Activated B cell treated with CpG ODN at 0.5 μM for 24 hours (primary cell): Measurements from ENCODE around the gene MAT1A. TPM values are rescaled to one million over a fixed set of nuclear protein-coding genes. Genes with fewer than 3 reads are reported as not detected.

Experiments used
- ATAC-seq: fragments of 200-7000 bp; cut with Tn5 transposase; one replicate; pipeline ENCODE4 v1.10.0; 2021; ENCODE audit warnings: low read depth, mild to moderate bottlenecking, moderate library complexity
- CTCF ChIA-PET: fragments of 350-600 bp; sonication (Branson Sonifier 250); formaldehyde crosslinking; loops from one replicate; lab custom pipeline; 2021; ENCODE audit warnings: antibody characterized with exemption; lab: Charles Lee
- POLR2A ChIA-PET: fragments of 350-600 bp; sonication (Branson Sonifier 250); formaldehyde crosslinking; loops from one replicate; lab custom pipeline; 2021; ENCODE audit warnings: antibody characterized with exemption; lab: Charles Lee
- DNase-seq: peaks from one replicate; pipeline ENCODE4 v3.0.0; 2022
- H3K27ac Mint-ChIP-seq: one replicate; pipeline ENCODE4 v1.8.0; 2020; ENCODE audit warnings: mixed read lengths
- H3K27me3 Mint-ChIP-seq: one replicate; pipeline ENCODE4 v1.8.0; 2021; ENCODE audit warnings: mixed read lengths
- H3K36me3 Mint-ChIP-seq: one replicate; pipeline ENCODE4 v1.8.0; 2021; ENCODE audit warnings: low read depth, mixed read lengths
- H3K4me1 Mint-ChIP-seq: one replicate; pipeline ENCODE4 v1.8.0; 2021; ENCODE audit warnings: mixed read lengths
- H3K4me3 Mint-ChIP-seq: one replicate; pipeline ENCODE4 v1.8.0; 2020; ENCODE audit warnings: mild to moderate bottlenecking, mixed read lengths
- H3K9me3 Mint-ChIP-seq: one replicate; pipeline ENCODE4 v1.8.0; 2020; ENCODE audit warnings: mixed read lengths
- intact Hi-C: fragments of 100-400 bp; cut with micrococcal nuclease; formaldehyde crosslinking; loops from one replicate; pipeline ENCODE4 v1.15.1; 2024
- total RNA-seq: library from RNA; stranded (reverse); gene quantifications from 2 replicates; pipeline ENCODE4 v1.2.3, GENCODE V29; 2022
- TF ChIP-seq, protein P1 (sequence below): fragments of 200-600 bp; IDR thresholded peaks from one replicate; pipeline ENCODE4 v1.8.0; 2022; ENCODE audit warnings: antibody characterized with exemption, mild to moderate bottlenecking

Gene MAT1A
- total RNA-seq, 1 donor from 2014 or later: not detected

DNA sequence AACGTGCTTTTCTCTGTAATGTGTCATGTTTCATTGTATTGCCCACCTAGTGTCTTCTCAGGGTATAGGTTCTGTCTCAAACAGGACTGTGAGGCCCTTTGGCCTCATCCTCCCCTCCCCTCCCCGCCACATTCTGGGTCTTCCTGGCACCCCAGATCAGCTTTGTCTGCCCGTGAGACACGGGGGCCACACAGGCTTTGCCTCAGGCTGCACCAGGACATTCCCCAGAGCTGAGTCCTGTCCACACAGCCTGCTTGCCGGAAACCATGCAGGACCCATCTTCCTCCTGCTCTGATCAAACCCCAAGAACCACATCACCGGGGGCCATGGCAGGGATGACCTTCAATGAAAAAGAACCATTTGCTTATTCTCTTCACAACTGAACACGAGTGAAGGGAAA lies 18.6 kb downstream of the MAT1A start:
- CTCF ChIA-PET: no interaction called here
- intact Hi-C loops: no loop called here
- no peak overlapping the region for H3K27ac Mint-ChIP-seq
- POLR2A ChIA-PET: no interaction called here
- H3K4me3 Mint-ChIP-seq: no peak overlapping the region
- H3K36me3 Mint-ChIP-seq: no peaks in the 10 kb centered on the region
- peaks cover 11% of the 10 kb centered on the region for H3K27me3 Mint-ChIP-seq
- peaks cover 1% of the 10 kb centered on the region for H3K9me3 Mint-ChIP-seq
- TF ChIP-seq, protein P1, sequence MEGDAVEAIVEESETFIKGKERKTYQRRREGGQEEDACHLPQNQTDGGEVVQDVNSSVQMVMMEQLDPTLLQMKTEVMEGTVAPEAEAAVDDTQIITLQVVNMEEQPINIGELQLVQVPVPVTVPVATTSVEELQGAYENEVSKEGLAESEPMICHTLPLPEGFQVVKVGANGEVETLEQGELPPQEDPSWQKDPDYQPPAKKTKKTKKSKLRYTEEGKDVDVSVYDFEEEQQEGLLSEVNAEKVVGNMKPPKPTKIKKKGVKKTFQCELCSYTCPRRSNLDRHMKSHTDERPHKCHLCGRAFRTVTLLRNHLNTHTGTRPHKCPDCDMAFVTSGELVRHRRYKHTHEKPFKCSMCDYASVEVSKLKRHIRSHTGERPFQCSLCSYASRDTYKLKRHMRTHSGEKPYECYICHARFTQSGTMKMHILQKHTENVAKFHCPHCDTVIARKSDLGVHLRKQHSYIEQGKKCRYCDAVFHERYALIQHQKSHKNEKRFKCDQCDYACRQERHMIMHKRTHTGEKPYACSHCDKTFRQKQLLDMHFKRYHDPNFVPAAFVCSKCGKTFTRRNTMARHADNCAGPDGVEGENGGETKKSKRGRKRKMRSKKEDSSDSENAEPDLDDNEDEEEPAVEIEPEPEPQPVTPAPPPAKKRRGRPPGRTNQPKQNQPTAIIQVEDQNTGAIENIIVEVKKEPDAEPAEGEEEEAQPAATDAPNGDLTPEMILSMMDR: no peak
- DNase-seq: no peak
- H3K4me1 Mint-ChIP-seq: no peaks in the 10 kb centered on the region
- no peak for ATAC-seq

DNA sequence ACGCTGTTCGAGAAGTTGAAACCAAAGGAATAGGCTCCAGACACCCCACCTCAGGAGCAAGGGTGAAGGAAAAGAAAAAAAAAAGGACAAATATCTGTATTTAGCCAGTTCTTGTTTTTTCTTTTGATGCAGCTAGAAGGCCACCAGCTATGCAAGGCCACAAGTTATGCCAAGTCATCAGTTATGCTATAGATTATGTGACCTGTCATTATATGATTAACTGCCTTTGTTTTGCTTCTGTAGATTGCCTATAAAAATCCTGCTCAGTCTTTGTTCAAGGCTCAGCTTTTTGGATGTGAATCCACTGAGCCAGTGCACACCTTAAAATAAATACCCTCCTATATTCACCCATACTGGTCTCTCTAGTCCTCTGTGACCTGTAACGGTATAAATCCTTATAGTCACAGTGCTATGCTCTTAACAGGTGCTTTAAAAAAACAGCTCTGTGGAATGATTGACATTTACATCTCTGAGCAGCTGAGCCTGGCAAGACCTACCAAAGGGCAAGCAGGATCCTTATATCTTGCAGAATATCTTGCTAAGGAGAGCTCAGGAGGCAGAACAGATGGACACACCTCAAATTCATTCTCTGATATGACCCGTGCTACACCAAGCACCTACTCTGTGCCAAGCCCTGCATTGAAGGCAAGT lies 20.4 kb downstream of the MAT1A start:
- no peak overlapping the region for H3K27ac Mint-ChIP-seq
- ATAC-seq: no peak
- CTCF ChIA-PET: interaction anchor here (1.0 kb wide), 1 partner anchor 8 kb away, joined by 3 read pairs; no protein-coding TSS in a partner anchor

DNA sequence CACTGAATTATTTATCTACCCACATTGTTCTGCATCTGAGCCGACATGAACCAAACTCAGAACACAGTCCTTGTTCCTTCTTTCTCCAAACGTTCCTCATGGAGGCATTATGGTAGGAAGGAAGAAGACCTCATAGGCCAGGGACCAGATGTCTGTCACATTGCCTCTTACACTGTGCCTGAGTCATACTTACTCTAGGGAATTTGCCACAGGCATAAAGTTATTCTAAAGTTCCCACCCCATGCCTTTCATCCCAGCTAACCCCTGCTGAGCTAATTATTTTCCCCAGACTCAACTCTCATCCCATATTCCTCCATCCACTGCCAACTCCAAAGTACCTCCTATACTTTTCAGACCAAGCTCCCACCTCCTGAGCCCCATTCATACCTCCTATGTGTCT lies 21.2 kb downstream of the MAT1A start:
- no peaks in the 10 kb centered on the region for H3K4me1 Mint-ChIP-seq
- H3K36me3 Mint-ChIP-seq: no peaks in the 10 kb centered on the region
- intact Hi-C loops: loop anchor here (10.0 kb wide), 1 partner anchor 237 kb away; no protein-coding TSS in a partner anchor
- DNase-seq: no peak
- H3K9me3 Mint-ChIP-seq: peaks cover 1% of the 10 kb centered on the region
- TF ChIP-seq, protein P1: no peak
- peaks cover 13% of the 10 kb centered on the region for H3K27me3 Mint-ChIP-seq
- ChIA-PET CTCF (no interaction called here), POLR2A (no interaction called here)
- ATAC-seq: no peak
- H3K27ac Mint-ChIP-seq: no peak overlapping the region
- H3K4me3 Mint-ChIP-seq: no peak overlapping the region

More for the DNA sequence above, 20.4 kb downstream of the MAT1A start:
- no peak for DNase-seq
- intact Hi-C loops: loop anchor here (10.0 kb wide), 1 partner anchor 236 kb away; no protein-coding TSS in a partner anchor
- H3K36me3 Mint-ChIP-seq: no peaks in the 10 kb centered on the region
- no peak overlapping the region for H3K4me3 Mint-ChIP-seq
- H3K4me1 Mint-ChIP-seq: no peaks in the 10 kb centered on the region
- TF ChIP-seq, protein P1: no peak
- POLR2A ChIA-PET: no interaction called here
- peaks cover 1% of the 10 kb centered on the region for H3K9me3 Mint-ChIP-seq
- peaks cover 11% of the 10 kb centered on the region for H3K27me3 Mint-ChIP-seq

DNA sequence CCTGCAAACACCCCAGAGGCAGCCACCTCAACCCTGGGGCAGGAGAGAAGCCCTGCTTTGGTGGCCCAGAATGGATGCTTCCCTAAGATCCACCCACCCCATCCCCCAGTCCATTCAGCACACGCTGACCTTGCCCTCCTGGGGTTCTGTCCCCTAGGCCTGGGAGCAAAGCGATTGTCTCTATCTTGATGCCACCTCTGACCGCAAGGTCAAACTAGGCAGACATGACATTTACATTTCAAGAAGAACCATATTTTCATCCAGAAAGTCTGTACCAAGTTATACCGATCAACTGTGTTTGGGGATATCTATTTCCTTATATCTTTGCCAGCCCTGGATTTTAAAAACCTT lies 23.0 kb downstream of the MAT1A start:
- Mint-ChIP-seq H3K4me1 (no peaks in the 10 kb centered on the region), H3K4me3 (no peak overlapping the region), H3K27ac (no peak overlapping the region), H3K27me3 (peaks cover 10% of the 10 kb centered on the region), H3K9me3 (peaks cover 5% of the 10 kb centered on the region), H3K36me3 (no peaks in the 10 kb centered on the region)
- ATAC-seq (no peak), DNase-seq (no peak)
- ChIA-PET POLR2A (no interaction called here), CTCF (no interaction called here)
- intact Hi-C loops: loop anchor here (10.0 kb wide), 1 partner anchor 238 kb away; no protein-coding TSS in a partner anchor
- TF ChIP-seq, protein P1: no peak

DNA sequence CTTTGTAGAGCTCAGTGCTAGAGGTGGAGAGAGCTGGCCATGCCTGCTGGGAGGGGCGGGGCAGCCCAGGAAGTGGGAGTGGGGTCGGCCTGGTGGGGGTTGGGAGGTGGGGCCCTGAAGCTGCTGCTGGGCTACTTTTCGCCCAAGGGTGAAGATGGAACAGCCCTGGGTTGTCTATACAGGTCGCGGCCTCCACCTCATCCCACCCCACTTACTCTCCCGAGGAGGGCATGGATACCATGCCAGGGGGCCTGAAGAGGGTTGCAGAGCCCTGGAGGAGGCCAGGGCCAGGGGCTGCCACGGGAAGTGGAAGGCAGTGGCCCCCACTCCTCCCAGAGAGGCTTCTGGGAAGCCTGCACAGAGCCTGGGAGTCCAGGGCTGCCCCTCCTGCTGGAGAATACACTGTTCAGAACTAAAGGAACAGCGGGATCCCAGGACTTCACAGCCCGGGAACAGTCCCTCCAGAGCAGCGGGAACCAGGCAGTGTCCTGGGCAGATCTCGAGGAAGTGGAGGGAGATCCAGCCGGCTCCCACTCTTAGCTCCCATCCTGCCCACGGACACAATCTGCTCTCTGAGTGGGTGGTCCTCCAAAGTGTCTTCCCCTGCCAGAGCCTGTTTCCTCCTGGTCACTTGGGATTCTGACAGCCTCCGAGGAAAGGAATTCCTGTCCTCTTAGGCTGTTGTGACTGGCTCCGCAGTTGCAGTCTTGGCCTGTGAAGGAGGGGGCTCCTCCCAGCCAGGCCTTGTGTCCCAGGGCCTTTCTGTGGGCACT lies 23.5 kb downstream of the MAT1A start:
- ATAC-seq (no peak), DNase-seq (no peak)
- Mint-ChIP-seq H3K36me3 (no peaks in the 10 kb centered on the region), H3K27ac (no peak overlapping the region), H3K4me3 (no peak overlapping the region), H3K4me1 (no peaks in the 10 kb centered on the region), H3K27me3 (peaks cover 7% of the 10 kb centered on the region), H3K9me3 (peaks cover 5% of the 10 kb centered on the region)
- ChIA-PET POLR2A (no interaction called here), CTCF (no interaction called here)
- TF ChIP-seq, protein P1: no peak
- intact Hi-C loops: loop anchor here (10.0 kb wide), 1 partner anchor 239 kb away; no protein-coding TSS in a partner anchor
